PFSK-1 (cell line): Measurements from ENCODE around the gene TGFBR3L.

Experiments used
- FOXP2 ChIP-seq: optimal IDR thresholded peaks from 2 replicates; pipeline ENCODE3; 2011; ENCODE audit warnings: borderline replicate concordance, control low read depth, inconsistent platforms; ENCODE audit not compliant: insufficient read depth; ENCODE audit errors: extremely low read length, extremely low read depth
- POLR2AphosphoS5 ChIP-seq: IDR thresholded peaks from 2 replicates; pipeline ENCODE4 v1.6.1; 2012; ENCODE audit warnings: low read depth, mild to moderate bottlenecking, control low read depth, low read length, moderate library complexity
- SIN3A ChIP-seq: IDR thresholded peaks from 2 replicates; pipeline ENCODE4 v1.6.1; 2012; ENCODE audit warnings: mild to moderate bottlenecking, low read length, moderate library complexity, borderline replicate concordance; ENCODE audit not compliant: insufficient read depth
- TAF1 ChIP-seq: IDR thresholded peaks from 2 replicates; pipeline ENCODE4 v1.6.1; 2012; ENCODE audit warnings: low read length, control low read depth, borderline replicate concordance; ENCODE audit not compliant: insufficient read depth
- TF ChIP-seq, protein P1 (sequence below), 2 experiments: IDR thresholded peaks; 2 replicates each; pipeline versions ENCODE4 v1.6.1 to v1.8.0; 2011 to 2012; ENCODE audit warnings: low read depth in 2 of 2, low read length in 2 of 2, control low read depth in 1 of 2, inconsistent platforms in 1 of 2, mild to moderate bottlenecking in 1 of 2, moderate library complexity in 1 of 2; ENCODE audit not compliant: insufficient read depth in 1 of 2

The TGFBR3L gene

GRCh38 chr19:7955696-7956095, 41.1 kb downstream of the TGFBR3L start:
- no peak for TF ChIP-seq SIN3A
- TF ChIP-seq TAF1: no peak
- no peak for TF ChIP-seq FOXP2
- TF ChIP-seq POLR2AphosphoS5: no peak
- TF ChIP-seq, protein P1, sequence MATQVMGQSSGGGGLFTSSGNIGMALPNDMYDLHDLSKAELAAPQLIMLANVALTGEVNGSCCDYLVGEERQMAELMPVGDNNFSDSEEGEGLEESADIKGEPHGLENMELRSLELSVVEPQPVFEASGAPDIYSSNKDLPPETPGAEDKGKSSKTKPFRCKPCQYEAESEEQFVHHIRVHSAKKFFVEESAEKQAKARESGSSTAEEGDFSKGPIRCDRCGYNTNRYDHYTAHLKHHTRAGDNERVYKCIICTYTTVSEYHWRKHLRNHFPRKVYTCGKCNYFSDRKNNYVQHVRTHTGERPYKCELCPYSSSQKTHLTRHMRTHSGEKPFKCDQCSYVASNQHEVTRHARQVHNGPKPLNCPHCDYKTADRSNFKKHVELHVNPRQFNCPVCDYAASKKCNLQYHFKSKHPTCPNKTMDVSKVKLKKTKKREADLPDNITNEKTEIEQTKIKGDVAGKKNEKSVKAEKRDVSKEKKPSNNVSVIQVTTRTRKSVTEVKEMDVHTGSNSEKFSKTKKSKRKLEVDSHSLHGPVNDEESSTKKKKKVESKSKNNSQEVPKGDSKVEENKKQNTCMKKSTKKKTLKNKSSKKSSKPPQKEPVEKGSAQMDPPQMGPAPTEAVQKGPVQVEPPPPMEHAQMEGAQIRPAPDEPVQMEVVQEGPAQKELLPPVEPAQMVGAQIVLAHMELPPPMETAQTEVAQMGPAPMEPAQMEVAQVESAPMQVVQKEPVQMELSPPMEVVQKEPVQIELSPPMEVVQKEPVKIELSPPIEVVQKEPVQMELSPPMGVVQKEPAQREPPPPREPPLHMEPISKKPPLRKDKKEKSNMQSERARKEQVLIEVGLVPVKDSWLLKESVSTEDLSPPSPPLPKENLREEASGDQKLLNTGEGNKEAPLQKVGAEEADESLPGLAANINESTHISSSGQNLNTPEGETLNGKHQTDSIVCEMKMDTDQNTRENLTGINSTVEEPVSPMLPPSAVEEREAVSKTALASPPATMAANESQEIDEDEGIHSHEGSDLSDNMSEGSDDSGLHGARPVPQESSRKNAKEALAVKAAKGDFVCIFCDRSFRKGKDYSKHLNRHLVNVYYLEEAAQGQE (IDR thresholded peaks at IDR 0.05; ENCODE audit: insufficient read depth in 1 of 2, low read depth in 2 of 2, low read length in 2 of 2): no peak

GRCh38 chr19:7959211-7959610, 44.6 kb downstream of the TGFBR3L start:
- TF ChIP-seq, protein P1 (IDR thresholded peaks at IDR 0.05; ENCODE audit: insufficient read depth in 1 of 2, low read depth in 2 of 2, low read length in 2 of 2): no peak
- TF ChIP-seq SIN3A: no peak
- TF ChIP-seq TAF1: no peak
- TF ChIP-seq POLR2AphosphoS5: no peak
- TF ChIP-seq FOXP2: no peak

- no peak for TF ChIP-seq FOXP2
- TF ChIP-seq POLR2AphosphoS5: no peak
- TF ChIP-seq SIN3A: no peak
- TF ChIP-seq, protein P1 (IDR thresholded peaks at IDR 0.05; ENCODE audit: insufficient read depth in 1 of 2, low read depth in 2 of 2, low read length in 2 of 2): no peak
- no peak for TF ChIP-seq TAF1
Observed at GRCh38 chr19:7961920-7962626, 47.4 kb downstream of the TGFBR3L start.

DNA sequence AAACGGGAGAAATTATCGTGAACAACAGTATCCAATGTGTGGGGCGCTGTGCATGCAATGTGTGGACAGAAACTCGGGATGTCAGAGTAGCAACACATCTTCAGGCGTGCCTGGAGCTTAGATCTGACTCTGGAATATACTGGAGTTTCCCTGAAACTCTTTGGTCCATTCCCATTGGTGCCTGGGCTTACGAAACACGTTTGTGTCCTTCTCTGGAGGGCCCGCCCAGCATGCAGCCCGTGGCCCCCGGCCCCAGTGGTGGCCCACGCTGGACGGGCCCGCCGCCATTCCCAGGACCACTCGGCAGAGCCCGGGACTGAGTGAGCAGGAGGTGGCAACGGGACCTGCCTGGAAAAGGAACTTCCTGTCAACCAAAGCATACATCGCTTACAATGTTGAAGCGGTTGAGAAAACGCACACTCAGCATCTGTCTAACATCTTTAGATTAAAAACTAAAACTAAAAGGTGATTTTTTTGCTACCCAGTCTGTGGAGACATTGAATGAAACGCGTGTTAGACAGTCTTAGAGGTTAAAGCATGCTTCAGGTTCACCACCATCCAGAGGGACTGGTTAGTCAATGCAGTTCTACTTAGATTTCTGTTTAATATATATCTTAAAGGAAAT, 48.1 kb downstream of the TGFBR3L start:
- TF ChIP-seq, protein P1 (IDR thresholded peaks at IDR 0.05; ENCODE audit: insufficient read depth in 1 of 2, low read depth in 2 of 2, low read length in 2 of 2): no peak
- TF ChIP-seq POLR2AphosphoS5: no peak
- TF ChIP-seq SIN3A: no peak
- no peak for TF ChIP-seq FOXP2
- no peak for TF ChIP-seq TAF1
